GM21786 (cell line): ENCODE measurements around the gene MEGF6.

Experiments used
- ATAC-seq: cut with Tn5 transposase; IDR thresholded peaks from one replicate; pipeline ENCODE4 v1.9.1; 2021; ENCODE audit not compliant: unreplicated experiment

Gene MEGF6

DNA sequence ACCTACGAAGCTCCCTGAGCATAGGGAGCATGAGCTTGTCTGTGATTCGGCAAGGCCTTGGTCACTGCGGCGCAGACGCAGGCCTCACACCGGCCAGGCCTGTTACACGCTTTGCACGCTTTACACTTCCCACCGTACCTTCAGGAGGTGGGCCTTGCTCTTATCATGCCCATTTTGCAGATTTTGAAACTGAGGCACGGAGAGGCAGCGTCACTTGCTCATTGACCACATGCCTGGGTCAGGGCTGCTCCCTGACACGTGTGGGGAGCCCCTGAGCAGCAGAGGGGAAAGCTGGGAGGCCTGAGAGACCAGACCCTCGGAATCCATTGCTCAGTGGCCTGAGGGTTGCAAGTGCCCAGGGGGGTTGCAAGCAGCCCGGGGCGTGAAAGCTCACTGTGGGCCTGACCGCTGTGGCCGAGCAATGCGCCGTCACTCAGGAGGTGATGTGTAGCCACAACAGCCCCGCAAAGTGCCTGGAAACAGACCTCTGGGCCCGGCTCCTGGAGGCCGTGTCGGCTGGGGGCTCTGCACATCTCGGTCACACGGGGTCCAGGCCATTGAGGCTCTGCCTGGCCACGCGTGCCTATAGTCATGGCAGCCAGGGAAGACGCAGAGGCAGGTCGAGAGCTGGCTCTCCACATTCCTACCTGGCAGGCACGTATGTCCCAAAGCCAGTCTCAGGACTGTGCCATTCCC is 149.9 kb downstream of the MEGF6 start:
- no peak for ATAC-seq

DNA sequence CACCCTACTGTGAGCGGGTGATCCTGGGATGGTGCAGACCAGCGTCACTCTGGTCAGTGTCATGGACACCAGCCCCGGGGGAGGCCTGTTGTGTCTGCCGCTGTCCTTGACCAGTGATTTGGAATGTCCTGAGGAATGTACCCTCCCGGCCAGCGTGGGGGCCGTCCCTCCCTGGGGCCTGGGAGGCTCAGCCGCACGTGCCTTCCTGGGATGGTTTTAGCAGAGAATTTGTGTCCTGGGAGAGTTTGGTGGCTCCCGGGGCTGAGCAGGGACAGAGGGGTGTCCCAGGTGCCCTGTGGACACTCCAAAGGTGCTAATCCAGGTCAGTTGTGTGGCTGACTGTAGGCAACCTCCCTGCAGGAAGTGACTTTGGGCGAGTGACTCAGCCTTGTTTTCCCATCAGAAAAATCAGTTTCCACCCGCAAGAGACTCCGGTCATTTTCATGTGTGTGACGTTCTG is 150.6 kb downstream of the MEGF6 start:
- no peak for ATAC-seq

DNA sequence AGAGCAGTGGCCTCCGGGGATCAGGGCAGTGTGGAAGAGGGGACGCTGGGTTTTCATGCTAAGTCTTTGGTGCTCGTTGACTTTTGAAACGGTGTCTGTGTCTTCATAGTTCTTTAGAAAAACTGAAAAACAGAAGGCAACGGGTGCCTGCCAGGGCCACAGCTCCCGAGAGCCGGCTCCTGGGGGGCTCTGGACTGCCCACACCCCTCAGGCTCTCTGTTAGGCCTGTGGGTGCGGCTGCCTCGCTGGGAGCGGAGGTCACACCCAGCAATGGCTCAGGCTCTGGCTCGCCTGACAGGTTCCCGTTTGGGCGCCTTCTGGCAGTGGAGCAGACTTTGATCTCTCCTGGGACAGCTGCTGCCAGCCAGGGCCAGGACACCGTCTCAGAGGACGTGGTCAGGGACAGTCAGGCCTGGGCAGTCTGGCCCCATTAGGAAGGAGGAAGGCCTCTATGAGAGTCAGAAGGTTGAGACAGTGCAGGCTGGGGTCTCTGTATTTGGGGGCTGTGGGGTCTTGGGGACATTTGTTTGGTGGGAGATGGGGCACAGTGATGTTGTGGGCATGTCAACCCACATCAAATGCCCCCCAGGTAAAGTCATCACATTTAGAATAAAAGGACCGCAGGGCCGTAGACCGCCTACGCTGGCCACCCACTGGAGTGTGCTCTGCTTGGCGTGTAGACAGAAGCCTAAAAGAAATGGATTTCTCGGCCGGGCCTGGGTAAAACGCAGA is 151.2 kb downstream of the MEGF6 start:
- ATAC-seq = no peak

DNA sequence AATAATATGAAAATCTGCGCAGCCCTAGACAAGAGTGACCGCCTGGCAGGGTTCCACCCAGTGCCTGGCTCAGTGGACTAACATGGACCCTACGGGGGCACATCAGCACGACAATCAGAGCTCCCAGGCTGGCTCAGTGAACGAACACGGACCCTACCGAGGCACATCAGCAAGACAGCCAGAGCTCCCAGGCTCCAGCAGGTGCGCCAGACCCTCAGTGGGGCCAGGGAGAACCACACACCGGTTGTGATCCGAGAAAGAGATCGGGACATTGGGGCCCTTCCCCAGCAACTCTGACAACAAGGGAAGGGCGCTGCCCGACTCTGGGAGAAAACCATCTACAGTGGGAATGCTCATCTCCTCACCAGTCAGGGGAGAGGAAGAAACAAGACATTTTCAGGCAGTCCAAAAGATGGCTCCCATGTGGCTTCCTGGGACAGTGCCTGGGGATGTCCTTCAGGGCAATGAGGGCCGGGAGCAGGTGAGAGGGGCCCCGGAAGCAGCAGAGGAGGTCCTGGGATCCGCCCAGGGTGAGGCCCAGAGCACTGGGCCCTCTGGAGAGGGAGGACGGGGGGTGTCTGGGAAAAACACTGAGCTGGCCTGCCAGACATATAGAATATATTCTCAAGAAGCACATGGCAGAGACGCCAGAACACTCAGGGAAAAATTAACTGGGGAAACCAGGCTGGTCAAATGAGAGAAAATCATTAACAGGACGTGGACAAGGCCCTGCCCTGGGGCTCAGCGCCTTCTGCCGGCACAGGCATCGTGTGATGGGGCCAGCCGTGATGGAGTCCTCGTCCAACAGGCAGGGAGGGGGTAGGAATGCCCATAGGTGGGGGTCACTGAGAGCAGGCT is 152.0 kb downstream of the MEGF6 start:
- ATAC-seq = no peak

DNA sequence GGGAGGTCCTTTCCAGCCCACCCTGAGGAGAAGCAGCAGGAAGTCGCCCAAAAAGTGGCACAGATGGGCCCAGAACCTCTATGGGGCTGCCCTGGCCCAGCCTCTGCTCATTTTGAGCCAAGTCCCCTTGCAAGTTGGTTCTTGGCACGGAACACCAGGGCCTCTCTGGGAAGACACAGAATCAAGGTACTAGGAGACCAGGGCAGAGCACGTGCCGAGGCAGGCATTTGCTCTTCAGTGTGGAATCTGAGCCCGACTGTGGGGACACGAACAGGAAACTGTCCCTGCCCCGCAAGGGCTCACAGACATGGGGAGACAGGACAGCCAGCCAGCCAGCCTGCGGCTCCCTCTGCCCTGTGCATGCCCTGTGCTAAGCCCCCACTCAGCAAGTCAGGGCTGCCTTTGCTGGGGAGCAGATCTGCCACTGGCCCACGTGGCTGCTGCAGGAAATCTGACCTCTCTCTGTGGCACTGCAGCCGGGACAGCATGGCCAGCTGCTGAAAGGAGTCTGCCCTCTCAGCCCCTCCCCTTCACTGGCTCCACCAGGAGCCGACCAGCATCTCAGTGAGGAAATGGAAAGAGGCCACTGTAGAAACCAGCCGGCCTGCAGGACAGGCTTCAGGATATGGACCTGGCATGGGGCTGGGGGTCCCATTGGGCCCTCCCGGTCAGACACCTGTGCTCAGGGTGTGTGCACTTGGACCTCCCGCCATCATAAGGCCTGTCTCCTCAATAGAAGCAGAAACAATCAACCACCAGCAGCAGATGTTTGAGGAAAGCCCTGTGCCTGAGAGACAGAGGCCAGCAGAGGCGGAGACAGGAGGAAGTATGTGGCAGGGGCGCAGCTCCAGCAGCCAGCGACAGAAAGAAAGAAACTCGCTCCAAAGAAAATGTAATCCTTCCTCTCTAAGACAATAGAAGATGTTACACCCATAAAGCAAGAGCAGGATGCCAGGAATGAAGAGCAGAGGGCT is 153.1 kb downstream of the MEGF6 start:
- no peak for ATAC-seq

DNA sequence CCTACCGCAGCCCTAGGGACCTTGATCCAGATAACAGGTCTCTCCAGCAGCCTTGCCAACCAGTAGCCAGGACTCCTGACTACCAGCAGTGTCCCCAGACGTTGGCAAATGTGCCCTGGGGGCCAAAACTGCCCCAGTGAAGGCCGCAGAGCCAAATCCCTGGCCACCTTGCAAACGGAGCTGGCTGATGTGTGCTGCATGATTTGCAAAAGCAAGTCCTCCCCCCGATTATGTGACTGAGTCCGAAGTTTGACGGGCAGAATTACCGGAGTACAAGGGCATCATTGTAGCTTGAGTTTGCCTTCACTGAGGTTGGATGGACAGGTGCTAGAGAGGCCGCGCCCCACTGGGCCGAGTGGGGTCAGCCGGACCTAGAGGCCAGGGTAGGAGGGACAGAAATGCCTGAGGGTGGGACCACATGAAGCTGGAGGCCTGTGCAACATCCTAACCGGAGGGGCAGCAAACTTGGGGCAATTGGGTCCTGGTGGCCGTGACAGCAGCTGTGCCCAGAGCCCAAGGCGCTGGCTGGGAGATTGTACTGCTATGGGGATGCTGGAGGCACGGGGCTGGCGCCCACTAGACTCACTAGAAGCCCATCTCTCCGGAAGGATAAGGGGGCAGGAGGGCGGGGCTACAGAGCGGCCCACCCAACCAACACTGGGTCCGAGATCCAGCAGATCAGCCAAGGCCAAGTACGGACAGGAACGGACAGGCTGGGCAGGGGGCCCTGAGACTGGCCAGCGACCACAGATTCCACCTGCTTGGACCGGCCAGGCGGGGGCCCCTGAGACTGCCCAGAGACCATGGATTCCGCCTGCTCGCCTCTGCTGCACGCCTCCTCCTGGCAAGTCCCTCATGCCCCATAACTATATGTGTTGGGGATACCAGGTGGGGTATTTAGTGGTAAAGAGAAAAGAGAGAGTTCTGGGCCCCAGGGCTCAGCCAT is 154.1 kb downstream of the MEGF6 start:
- no peak for ATAC-seq

DNA sequence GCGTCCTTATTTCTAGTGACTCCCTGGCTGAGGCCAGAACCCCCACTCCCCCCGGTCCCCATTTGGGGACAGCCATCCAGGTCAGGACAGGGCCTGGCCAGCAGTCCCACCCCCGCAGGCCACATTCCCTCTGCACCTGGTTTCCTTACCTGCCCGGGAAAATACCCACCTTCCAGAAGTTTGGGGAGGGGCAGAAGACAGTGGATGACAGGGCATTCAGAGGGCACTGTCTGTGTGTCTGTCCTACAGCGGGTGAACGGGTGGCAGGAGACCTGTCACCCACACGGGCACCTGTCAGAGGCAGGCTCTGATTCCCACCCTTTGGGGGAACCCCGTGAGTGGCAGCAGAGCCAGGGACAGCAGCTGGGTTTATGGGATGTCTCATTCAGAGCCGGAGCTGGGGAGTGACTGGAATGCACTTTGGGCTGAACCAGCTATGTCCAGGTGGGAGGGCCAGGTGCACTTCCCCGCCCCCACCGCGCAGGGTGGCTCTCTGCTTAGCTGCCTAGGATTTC is 154.8 kb downstream of the MEGF6 start:
- ATAC-seq = no peak

DNA sequence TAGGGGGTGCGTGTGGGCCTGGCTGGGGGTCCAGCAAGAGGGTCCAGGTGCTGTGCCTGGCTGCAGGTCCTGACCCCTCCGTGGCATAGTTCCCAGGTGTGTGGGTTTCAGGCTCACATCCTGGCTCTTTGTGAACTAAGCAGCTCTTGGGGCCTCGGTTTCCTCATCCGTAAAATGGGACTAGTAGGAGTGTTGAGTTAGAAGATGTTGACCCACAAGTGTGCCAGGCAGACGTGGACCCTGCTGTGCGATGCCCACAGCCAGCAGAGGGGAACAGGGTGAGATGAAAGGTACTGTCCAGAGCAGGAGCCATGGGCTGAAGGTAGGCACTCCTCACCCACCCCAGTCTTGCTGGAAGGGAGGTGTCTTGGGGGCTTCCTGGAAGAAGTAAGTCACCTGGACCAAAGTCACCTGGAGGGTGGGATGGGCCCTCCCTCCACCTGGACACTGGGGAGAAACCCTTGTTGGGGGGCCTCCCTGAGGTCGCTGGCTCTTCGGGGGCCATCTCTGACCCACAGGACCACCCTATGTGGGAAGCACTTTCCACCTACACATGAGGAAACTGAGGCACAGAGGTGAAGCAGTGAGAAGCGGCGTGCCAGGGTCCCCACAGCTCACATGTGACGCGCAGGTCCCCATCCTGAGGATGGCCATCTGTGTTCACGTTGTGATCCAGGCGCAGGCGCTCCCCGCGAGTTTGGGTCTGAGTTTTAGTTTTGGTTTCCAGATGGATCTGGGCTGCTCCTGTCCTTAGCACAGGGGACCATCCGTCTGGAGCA is 155.4 kb downstream of the MEGF6 start:
- no peak for ATAC-seq

DNA sequence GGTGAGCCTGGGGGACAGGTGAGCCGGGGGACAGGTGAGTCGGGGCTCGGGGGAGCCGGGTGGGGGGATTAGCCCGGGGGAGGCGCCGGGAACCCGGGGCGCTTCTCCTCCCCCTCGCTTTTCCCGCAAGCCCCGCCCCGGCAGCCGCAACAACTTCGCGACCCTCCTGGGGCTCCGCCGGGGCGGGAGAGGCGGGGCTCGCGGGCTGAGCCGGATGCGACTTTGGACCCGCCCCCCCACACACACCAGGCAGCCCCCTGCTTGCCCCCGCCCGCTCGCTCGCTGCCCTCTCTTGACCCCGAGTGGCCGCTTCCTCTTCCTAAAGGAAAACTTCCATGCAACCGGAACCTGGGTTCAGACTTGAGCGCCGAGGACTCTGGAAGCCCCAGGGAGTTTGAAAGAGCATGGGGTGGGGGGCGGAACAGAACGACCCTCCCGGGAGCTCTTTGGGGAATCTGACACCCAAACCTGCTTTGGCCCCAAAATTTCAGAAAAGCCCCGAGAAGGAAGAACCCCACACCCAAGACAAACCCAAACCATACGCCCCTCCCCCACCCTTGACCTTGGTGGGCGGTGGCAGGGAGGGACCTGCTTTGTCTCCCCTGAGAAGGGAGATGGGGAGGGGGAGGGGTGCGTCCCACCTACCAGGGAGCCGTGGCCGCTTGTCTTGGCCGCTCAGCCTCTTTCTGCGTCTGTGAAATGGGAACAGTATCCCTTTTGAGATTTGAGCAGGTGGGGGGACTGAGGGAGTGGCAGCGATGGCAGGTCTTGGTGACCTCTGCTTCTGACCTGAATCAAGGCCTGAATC is 156.3 kb downstream of the MEGF6 start:
- no peak for ATAC-seq

DNA sequence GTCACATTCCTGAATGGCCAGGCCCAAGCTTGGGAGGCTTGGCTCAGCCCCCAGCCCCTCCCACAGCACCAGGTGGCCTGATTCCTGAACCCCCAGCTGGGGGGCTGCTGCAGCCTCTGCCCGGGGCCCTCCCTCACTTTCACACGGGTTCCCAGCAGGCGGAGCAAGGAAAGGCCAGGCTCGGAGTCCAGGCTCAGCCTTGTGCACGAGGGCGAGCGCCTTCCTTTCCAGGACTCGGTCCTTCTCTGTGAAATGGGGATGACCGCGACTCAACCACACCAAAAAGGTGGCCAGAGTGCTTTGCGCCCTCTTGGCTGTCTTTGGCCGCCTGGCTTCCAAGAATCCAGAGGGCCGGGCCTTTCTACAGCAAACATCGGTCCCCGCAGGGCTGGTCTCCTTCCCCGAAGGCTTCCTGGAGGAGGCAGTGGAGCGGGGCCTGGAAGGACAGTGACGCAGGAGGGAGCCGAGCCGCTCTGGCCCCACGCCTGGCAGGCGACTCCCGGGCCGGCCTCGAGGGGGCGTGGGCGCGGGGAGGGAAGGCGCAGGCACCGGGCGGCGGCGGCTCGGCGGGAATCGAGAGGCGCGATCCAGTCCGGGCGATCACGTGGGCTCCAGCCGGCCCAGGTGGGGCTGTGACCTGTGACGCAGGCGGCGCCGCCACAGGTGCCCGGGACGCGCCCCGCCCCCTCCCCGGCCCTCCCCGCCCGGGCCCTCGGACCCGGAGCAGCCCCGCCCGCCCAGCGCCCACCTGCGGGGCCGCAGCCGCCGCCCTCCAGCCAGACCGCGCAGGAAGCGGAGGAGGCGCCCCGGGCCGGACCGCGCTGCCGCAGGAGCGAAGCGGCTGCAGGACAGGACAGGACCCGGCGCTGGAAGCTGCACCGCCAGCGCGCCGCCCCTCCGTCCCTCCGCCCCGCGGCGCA is 157.2 kb downstream of the MEGF6 start, which contains the start of gene ARHGEF16:
TSS of gene ARHGEF16 (plus strand) at position 775 of the 920 bp plus-strand sequence. CDS start 8,420 bp downstream, outside the sequence.
- no peak for ATAC-seq

DNA sequence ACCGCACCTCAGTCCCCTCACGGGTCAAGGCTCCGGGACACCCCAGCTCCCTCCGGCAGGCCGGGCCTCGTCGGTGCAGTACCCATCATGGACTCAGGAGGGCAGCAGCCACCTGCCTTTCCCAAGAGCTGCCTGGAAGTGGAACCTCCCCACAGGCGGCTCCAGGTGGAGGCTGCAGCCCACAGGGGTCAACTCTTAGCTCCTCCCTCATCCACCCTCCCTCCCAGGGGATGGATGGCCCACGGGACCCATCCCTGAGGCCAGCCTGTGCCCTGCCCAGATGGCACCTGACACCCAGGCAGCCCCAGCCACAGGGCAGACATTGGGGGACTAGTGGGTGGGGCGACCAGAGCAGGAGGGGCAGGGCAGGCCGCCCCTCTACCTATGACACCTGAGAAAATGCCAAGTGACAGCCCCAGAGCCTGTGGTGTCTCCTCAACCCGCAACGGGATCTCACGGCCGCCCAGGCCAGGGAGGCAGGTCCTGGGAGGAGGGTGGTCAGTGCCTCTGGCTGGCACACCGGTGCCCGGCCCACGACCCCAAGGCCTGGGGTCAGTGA is 158.0 kb downstream of the MEGF6 start:
- ATAC-seq = no peak

DNA sequence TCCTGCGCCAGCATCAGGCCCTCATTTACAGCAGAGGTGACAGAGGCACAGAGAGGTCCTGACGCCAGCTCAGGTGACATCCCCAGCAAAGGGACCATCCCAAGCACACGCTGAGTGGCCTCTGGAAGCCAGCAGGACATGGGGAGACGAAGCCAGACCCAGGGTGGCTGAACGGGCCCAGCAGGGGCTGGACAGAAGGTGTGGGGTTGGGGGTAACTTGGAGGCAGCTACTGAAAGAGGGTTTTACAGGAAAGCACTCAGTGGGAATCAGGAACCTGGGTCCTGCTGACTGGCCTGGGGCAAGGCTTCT is 158.5 kb downstream of the MEGF6 start:
- no peak for ATAC-seq

DNA sequence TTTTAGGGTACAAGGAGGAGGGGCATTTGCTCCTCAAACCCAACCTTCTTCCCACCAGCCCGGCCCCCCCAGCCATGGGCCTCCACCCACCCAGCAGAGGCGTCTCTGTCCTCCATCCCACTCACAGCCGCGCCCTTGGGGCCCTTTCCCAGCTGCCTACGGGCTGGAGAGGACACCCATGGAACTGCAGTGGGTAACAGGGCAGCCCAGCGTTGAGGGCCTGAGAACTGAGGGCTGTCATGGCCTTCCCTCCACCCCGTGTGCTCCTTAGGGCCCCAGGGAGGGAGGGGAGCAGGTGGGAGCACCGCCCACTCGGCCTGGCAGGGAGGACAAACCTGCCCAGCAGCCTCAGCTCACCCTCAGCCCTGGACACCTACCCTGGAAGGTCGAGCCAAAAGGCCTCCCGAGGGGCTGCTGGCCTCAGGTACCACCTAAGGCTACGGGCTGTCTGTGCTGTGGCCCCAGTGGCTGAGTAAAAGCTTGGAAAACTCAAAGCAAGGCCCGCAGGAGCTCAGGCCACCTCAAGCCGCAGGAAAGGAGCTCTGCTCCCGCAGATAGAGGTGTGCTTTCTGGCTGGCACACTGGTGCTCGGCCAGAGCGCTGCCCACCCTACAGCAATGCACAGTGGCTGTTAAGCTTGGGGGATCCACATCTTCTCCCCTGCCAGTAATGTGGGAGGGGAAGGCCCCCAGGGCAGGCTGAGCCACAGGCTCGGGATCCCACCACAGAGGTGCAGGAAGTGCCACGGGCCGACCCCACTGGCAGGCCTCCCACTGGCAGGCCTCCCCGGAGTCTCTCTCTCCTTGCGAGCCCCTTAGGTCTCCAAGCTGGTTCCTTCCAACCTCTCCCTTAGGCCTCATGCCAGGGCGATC is 159.1 kb downstream of the MEGF6 start:
- ATAC-seq = no peak

DNA sequence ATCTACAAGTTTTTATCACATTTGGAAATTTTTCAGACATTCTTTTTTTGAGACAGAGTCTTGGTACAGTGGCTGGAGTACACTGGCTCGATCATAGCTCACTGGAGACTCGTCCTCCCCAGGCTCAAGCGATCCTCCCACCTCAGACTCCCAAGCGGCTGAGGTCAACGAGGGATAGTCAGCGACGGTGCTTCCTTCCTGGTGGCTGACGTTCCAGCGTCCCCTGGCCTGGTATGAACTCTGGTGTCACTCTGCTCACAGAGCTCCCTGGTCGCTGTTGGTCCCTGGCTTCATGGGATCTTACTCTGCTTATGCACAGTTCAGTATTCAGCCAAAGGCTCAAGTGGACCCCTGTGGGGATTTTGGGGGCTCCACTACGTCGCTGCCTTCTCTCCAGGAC is 160.3 kb downstream of the MEGF6 start:
- ATAC-seq = no peak

DNA sequence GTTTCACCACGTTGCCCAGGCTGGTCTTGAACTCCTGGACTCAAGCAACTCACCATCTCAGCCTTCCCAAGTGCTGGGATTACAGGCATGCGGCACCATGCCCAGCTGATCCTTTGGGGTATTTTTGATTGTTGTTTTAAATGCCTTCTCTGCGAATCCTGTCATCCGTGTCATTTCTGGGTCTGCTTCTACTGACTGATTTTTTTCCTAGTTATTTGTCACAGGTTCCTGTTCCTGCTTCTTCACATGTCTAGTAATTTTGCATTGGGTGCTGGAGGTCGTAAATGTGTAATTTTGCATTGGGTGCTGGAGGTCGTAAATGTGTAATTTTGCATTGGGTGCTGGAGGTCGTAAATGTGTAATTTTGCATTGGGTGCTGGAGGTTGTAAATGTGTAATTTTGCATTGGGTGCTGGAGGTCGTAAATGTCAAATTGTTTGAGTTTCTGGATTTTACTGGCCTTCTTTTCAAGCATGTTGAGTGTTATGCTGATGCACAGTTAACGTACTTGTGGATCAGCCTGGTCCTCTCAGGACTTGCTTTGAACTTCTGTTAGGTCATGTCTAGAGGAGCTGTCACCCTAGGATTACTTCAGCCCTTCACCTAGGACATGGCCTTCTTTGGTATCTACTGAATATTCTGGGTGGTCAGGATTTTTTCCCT is 161.0 kb downstream of the MEGF6 start:
- no peak for ATAC-seq
